ENCODE measurements around the gene KCTD3.

DNA sequence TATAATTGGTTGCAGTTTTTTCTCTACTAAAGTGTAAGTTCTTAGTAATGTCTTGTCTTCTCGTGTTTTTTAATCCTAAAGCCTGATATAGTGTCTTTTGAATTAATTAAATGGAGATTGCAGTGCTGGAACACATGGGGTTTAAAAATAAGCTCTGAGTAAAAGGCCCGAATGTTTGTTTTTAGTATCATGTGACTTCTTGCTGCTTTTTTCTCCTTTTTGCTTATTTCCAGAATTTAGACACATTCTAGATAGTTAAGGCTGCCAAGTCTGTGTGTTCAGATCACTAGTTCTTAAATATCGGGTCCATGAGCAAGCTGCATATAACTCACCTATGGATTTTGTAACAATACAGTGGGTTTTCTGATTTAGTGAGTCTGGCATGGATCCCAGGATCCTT, 27.5 kb downstream of the KCTD3 start:
- TF ChIP-seq, protein P1, sequence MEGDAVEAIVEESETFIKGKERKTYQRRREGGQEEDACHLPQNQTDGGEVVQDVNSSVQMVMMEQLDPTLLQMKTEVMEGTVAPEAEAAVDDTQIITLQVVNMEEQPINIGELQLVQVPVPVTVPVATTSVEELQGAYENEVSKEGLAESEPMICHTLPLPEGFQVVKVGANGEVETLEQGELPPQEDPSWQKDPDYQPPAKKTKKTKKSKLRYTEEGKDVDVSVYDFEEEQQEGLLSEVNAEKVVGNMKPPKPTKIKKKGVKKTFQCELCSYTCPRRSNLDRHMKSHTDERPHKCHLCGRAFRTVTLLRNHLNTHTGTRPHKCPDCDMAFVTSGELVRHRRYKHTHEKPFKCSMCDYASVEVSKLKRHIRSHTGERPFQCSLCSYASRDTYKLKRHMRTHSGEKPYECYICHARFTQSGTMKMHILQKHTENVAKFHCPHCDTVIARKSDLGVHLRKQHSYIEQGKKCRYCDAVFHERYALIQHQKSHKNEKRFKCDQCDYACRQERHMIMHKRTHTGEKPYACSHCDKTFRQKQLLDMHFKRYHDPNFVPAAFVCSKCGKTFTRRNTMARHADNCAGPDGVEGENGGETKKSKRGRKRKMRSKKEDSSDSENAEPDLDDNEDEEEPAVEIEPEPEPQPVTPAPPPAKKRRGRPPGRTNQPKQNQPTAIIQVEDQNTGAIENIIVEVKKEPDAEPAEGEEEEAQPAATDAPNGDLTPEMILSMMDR (conservative IDR thresholded peaks at IDR 0.05) = no peak
- TF ChIP-seq EZH2 (IDR thresholded peaks at IDR 0.05; ENCODE audit: low read depth) = no peak

Measured in PC-9 (cell line).